SJSA1 (cell line): ENCODE results near the gene APMAP. TPM values are rescaled to one million over a fixed set of nuclear protein-coding genes. Genes with fewer than 3 reads are reported as not detected.

ENCODE experiments used
- DNase-seq, 2 experiments: peaks; one replicate each; pipeline ENCODE4 v3.0.0-alpha.2; 2015 to 2020; ENCODE audit warnings: low spot score in 2 of 2, low read depth in 1 of 2
- H3K27ac ChIP-seq: fragments of 250-450 bp; sonication (Bioruptor Pico); 2 replicates; pipeline ENCODE4 v1.5.1; 2020; ENCODE audit warnings: mild to moderate bottlenecking, moderate library complexity
- H3K27me3 ChIP-seq: fragments of 250-450 bp; sonication (Bioruptor Pico); replicated peaks from 2 replicates; pipeline ENCODE4 v1.5.1; 2020; ENCODE audit warnings: mild to moderate bottlenecking, moderate library complexity
- H3K36me3 ChIP-seq: fragments of 250-450 bp; sonication (Bioruptor Pico); 2 replicates; pipeline ENCODE4 v1.5.1; 2020; ENCODE audit warnings: mild to moderate bottlenecking
- H3K4me1 ChIP-seq: fragments of 250-450 bp; sonication (Bioruptor Pico); replicated peaks from 2 replicates; pipeline ENCODE4 v1.6.1; 2021; ENCODE audit warnings: mild to moderate bottlenecking
- H3K4me3 ChIP-seq: fragments of 250-450 bp; sonication (Bioruptor Pico); 2 replicates; pipeline ENCODE4 v1.5.1; 2020; ENCODE audit warnings: mild to moderate bottlenecking
- H3K9me3 ChIP-seq: fragments of 250-450 bp; sonication (Bioruptor Pico); replicated peaks from 2 replicates; pipeline ENCODE4 v1.5.1; 2020; ENCODE audit warnings: mild to moderate bottlenecking
- total RNA-seq: library from RNA; depleted of rRNA; stranded (reverse); fragments of >200 nt; shearing (Covaris generic); gene quantifications from 2 replicates; pipeline ENCODE4 v1.2.3, GENCODE V29; 2014

APMAP gene
- total RNA-seq, 1 experiment from 2014 or later: 167 TPM

DNA sequence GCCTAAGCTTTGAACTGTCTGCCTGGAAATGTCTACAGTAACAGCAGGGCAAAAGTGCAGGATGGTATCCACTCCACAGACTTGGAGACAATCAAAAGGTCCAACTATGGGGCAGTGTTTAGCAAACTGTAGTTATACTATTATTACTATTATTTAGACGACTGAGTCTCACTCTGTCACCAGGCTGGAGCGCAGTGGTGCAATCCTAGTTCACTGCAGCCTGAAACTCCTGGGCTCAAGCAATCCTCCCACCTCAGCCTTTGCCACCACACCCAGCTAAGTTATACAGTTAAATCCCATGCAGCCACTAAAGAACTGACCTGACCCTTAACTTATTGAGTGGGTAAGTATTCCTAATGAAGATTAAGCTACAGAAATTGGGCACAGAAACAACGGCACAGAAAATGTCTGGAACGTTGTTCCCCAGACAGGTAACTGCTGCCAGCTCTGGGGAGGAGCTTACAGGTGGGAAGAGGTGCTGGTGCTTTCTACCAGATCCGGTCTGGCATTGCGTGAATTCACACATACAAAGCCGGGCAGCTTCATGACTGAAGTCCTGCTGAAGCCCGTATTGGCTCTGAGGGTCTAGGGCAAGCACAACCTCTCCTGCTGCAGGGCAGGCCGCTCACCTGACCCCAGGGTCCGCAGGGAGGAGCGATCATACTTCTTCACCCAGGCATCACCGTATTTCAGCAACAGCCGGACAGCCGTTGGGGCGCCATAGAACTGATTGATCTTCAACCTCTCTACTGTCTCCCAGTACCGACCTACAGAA is 27.0 kb upstream of the APMAP start:
- H3K4me1 ChIP-seq: no peaks in the 10 kb centered on the region

DNA sequence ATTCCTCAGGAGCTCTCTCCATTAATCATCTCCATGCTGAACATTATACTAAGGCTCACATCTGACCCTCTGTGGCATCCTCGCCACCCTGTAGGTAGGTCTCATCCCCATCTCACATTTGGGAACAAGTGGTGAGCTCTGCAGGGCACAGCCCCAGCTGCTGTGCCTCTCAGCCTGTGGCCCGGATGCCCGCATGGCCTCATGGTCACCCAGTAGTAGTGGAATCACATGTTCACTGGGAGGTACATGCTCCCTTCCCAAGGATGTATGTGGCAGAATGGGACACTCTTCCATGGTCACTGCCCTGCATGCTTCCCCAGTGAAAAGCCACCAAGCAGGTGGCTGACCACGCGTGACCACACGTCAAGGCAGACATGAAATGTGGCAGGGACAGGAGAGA is 26.3 kb upstream of the APMAP start:
- Histone ChIP-seq H3K9me3 (no peaks in the 10 kb centered on the region), H3K27me3 (no peaks in the 10 kb centered on the region), H3K27ac (no peak overlapping the region), H3K36me3 (no peaks in the 10 kb centered on the region), H3K4me1 (no peaks in the 10 kb centered on the region), H3K4me3 (no peak overlapping the region)
- DNase-seq: peak in 1 of 2 experiments; percentile 17

More for the DNA sequence above, 27.0 kb upstream of the APMAP start:
- DNase-seq: peak in 1 of 2 experiments; percentile 28
- Histone ChIP-seq H3K36me3 (no peaks in the 10 kb centered on the region), H3K9me3 (no peaks in the 10 kb centered on the region), H3K27ac (no peak overlapping the region), H3K4me3 (no peak overlapping the region), H3K27me3 (no peaks in the 10 kb centered on the region)

DNA sequence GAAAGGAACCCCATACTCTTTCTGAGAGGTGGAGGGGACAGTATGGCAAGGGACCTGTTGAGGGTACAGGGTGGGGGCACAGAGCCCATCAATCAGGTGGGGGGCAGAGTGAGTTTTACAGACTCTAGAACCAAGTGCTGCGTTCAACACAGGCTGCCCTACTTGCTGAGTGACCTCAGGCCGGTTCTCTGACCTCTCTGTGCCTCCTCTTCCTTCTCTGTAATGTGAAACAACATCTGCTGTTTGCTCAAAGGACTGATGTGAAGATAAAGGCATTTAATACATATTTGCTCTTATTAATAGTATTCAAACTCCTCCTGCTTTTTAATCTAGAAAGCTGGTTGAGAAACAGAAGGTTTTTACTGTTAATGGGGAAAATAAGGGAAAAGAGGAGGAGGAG is 25.9 kb upstream of the APMAP start:
- no peaks in the 10 kb centered on the region for H3K4me1 ChIP-seq
- no peaks in the 10 kb centered on the region for H3K27me3 ChIP-seq
- DNase-seq: peak in 1 of 2 experiments; percentile 18
- H3K36me3 ChIP-seq: no peaks in the 10 kb centered on the region
- H3K9me3 ChIP-seq: no peaks in the 10 kb centered on the region
- no peak overlapping the region for H3K4me3 ChIP-seq
- H3K27ac ChIP-seq: no peak overlapping the region

DNA sequence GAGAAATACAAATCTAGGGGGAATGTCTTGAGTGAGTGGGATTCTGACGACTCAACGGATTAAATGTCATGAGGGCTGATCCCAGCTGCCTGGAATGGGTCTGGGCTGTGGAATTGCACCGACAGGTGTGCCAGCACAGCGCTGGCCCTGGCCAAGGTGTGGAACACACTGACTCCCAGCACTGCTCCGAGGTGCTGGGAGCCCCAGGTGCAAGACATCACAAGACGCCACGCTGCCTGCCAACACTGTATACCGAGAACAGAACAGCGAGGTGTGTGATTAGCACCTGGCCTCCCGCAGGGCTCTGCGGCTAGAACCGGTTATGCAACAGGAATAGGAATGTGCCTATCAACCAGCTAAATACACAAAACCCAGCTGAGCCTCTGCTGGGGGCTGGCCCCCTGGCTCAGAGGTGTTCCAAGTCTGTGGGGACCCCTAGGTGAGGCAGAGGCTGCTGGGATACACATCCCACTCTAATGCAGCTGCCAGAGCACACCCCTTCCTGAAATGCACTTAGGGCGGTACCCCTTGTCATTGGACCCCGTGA is 24.8 kb upstream of the APMAP start:
- no peaks in the 10 kb centered on the region for H3K27me3 ChIP-seq
- no peaks in the 10 kb centered on the region for H3K36me3 ChIP-seq
- DNase-seq: no peak
- no peaks in the 10 kb centered on the region for H3K9me3 ChIP-seq
- H3K4me1 ChIP-seq: no peaks in the 10 kb centered on the region
- H3K27ac ChIP-seq: no peak overlapping the region
- H3K4me3 ChIP-seq: no peak overlapping the region

DNA sequence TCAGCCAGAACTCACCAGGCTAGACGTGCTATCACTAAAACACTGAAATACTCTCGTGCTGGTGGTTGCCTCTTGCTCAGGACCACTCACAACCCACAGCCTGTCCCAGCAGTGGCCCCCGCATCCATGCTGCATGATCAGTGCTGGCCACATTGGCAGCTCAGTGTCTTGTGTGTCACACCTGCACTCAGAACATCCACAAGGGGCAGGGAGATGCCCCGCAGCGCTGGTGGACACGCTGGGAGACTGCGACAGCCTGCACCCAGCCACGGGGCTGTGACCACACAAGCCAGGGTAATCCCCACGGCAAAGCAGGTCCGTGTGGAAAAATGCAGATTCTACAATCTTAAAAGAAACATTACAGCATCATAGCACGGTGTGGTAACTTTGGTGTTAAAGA is 23.9 kb upstream of the APMAP start:
- DNase-seq: peak in 1 of 2 experiments; percentile 32

DNA sequence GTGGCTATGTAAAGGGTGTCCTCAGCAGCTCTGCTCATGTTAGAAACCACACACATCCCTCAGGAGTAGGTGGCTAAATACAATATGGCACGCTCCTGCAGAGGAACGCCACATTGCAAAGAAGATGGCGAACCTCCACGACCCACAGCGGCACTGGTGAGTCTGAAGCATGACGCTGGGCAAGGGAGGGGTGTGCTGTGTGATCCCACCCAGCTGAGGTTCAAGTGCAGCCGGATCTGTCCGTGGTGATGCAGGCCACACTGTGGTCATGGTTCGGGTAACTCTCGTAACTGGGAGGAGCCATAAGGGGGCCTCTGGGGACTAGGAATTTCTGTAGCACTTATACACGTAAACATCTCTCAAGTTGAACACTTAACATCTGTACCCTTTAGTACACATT is 23.4 kb upstream of the APMAP start:
- H3K4me1 ChIP-seq: no peaks in the 10 kb centered on the region
- H3K9me3 ChIP-seq: no peaks in the 10 kb centered on the region
- DNase-seq: peak in 1 of 2 experiments; percentile 36
- H3K27me3 ChIP-seq: no peaks in the 10 kb centered on the region
- H3K4me3 ChIP-seq: no peak overlapping the region
- H3K27ac ChIP-seq: no peak overlapping the region
- H3K36me3 ChIP-seq: no peaks in the 10 kb centered on the region

More for the DNA sequence above, 23.9 kb upstream of the APMAP start:
- Histone ChIP-seq H3K36me3 (no peaks in the 10 kb centered on the region), H3K27me3 (no peaks in the 10 kb centered on the region), H3K9me3 (no peaks in the 10 kb centered on the region), H3K27ac (no peak overlapping the region), H3K4me3 (no peak overlapping the region), H3K4me1 (no peaks in the 10 kb centered on the region)

DNA sequence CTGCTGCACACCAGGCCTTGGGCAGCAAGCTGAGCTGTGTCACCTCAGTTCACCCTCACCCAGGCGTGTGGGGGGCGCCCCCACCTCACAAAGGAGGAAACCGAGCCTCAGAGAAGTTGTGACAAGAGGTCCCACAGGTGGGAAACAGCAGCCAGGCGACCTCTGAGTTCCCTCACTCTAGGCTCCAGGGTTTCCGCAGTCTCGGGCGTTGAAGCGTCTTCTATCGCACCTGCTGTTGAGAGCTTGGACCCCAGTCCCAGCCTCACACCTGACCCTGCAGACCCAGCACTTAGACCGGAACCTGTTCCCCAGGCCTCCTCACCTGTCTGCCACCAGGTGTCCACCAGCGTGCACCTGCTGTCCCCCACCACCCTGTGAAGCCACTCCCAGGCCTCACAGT is 22.3 kb upstream of the APMAP start:
- H3K4me3 ChIP-seq: no peak overlapping the region
- no peaks in the 10 kb centered on the region for H3K36me3 ChIP-seq
- H3K4me1 ChIP-seq: peaks cover 3% of the 10 kb centered on the region
- H3K27ac ChIP-seq: no peak overlapping the region
- H3K9me3 ChIP-seq: no peaks in the 10 kb centered on the region
- peak in 1 of 2 experiments; percentile 38 for DNase-seq
- no peaks in the 10 kb centered on the region for H3K27me3 ChIP-seq

DNA sequence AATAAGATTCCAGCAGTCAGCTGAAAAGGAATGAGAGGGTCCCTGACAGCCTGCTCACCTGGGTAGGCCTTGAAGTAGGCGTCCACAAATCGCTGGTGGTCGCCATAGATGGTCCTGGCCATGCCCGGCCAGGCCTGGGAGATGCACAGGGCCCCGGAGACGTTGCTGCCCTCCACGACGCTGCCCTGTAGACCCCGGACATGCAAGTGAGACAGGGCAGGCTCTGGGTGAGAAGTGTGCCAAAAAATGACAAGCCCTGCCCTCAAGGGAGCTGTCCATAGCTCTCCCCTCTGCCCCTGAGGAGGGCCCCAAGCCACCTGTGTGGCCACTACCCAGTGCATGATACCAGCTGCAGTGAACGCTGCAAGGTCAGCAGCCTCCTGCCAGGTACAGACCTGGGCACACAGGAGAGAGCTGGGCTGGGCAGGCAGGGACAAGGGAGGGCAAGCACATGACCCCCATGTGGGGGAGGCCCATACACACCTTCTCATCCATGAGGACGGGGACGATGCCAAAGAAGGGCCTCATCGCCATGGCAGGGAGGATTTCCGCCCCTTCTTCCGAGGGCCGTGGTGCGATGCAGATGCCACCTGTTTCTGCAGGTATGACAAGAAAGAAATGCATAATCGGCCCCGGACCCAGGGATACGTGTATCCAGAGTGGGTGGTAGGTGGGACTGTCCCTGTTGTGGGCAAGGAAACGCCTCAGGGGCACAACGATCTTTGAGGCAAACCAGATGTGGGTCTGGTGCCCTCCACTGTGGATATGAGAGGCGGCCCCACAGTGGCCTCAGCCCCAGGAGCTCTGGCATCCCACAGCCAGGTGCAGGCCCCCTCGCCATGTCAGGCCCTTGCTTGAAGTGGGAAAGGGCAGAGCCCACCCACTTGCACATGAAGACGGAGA is 21.2 kb upstream of the APMAP start:
- Histone ChIP-seq H3K27me3 (no peaks in the 10 kb centered on the region), H3K36me3 (no peaks in the 10 kb centered on the region), H3K27ac (no peak overlapping the region), H3K4me3 (no peak overlapping the region), H3K9me3 (no peaks in the 10 kb centered on the region), H3K4me1 (peaks cover 14% of the 10 kb centered on the region)
- peak in 1 of 2 experiments; percentile 33 for DNase-seq

DNA sequence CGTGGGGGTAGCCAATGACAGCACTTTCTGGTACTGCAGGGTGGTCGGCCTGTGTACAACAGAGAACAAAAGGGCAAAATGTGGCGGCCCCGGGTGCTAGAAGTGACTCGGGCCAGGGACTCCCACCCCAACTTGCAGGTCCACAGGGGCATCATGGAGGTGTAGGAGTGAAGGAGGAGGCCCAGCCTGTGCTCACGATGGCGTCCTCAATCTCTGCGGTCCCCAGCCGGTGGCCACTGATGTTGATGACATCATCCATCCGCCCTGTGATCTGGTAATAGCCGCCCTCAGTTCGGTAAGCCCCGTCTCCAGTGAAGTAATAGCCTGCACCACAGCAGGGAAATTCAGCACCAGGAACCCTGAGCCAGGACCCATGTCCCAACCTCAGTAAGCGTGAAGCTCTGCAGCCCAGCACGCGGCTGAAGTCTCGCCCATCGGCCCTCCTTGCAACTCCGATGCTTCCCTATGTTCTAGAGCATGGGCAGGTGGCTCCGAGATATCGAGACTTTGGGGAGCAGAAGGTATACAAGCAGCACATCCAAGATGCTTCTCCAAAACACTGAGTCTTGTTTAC is 20.2 kb upstream of the APMAP start:
- Histone ChIP-seq H3K36me3 (no peaks in the 10 kb centered on the region), H3K9me3 (no peaks in the 10 kb centered on the region), H3K27me3 (no peaks in the 10 kb centered on the region), H3K4me3 (no peak overlapping the region), H3K4me1 (peaks cover 16% of the 10 kb centered on the region), H3K27ac (no peak overlapping the region)
- peak in 1 of 2 experiments; percentile 40 for DNase-seq

DNA sequence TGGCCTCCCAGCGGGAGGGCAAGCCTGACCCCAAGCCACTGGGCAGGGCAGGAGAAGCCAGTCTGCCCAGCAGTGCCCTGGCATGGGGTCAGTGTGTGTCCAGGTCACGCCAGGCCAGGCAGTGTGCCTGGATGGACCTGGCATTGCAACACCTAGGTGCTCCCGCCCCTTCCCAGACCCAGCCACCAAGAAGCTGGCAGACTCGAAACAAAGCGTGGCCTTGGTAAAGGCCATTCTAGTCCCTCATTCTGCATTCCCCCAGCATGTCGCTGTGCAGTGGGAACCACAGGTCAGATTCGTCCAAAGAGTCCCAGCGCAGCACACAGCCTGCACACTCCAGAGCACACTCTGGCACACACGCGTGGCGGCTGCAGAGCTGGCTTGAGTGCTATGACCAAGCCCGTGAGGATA is 19.3 kb upstream of the APMAP start:
- Histone ChIP-seq H3K4me1 (peaks cover 16% of the 10 kb centered on the region), H3K4me3 (no peak overlapping the region), H3K27me3 (no peaks in the 10 kb centered on the region), H3K9me3 (no peaks in the 10 kb centered on the region), H3K27ac (no peak overlapping the region), H3K36me3 (no peaks in the 10 kb centered on the region)
- peak in 1 of 2 experiments; percentile 20 for DNase-seq

DNA sequence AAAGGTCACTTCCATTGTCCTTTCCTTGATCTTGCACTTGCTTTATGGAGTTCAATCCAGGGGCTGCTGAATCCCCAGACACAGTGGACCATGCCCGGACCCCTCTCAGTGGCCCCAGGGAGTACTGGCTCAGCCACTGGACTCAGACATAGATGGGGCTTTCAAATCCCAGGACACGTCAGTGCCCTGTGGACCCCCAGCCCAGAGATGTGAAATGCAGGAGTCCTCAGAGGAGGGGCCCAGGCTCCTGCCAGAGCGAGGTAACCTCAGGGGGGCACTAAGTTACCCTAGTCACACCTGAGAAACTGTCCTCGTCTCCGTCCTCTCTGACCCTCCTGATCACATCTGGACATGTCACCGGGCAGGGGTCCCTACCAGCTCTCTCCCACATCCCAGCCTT is 18.7 kb upstream of the APMAP start:
- Histone ChIP-seq H3K27me3 (no peaks in the 10 kb centered on the region), H3K4me1 (peaks cover 16% of the 10 kb centered on the region), H3K9me3 (no peaks in the 10 kb centered on the region), H3K4me3 (no peak overlapping the region), H3K27ac (no peak overlapping the region), H3K36me3 (no peaks in the 10 kb centered on the region)
- peak in 1 of 2 experiments; percentile 24 for DNase-seq

DNA sequence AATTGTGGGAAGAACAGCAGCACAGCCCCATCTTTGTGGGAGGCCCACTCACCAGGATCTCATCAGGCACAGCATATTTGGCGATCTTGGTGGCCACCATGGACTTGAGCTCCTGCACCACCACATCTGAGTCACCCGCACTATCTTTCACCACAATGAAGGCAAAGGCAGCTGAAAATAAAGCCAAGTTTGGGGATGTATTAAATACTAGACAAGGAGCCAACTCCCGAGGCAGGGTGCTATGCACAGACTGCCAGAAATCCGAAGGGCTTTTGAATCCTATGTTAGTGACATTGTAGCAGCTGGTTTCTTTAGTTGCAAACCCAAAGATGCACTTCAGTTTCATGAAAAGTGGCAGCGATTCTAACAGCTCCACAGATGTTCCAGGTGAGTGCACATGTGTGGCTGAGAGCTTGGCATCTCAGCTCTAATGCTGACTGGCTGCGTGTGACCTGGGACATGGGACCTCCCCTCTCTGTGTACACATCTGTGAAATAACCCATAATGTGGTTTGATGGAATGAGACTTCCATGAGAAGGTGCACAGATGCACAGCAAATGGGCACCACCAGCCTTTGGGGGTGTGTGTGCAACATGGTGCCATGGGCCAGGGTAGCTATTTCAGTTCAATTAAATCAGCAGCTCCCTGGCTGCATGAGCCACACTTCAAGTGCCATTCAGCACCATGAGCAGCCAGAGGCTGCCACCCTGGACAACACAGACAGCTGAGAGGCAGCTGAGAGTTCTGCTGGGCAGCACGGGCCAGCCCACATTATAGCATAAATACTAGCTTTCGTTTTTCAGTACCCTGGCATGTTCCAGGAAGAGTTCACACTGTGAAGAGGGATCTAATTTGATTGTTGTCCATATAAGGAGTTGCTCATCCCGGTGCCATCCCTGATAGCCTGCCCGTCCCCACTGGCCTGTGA is 16.9 kb upstream of the APMAP start:
- peak; percentile 33 to 48 for DNase-seq
- no peaks in the 10 kb centered on the region for H3K27me3 ChIP-seq
- no peaks in the 10 kb centered on the region for H3K36me3 ChIP-seq
- peaks cover 16% of the 10 kb centered on the region for H3K4me1 ChIP-seq
- no peaks in the 10 kb centered on the region for H3K9me3 ChIP-seq
- no peak overlapping the region for H3K4me3 ChIP-seq
- no peak overlapping the region for H3K27ac ChIP-seq
